HG03439 (cell line): ENCODE data around the gene CTNND2.

Experiments used
- ATAC-seq: cut with Tn5 transposase; IDR thresholded peaks from one replicate; pipeline ENCODE4 v1.9.1; 2021; ENCODE audit warnings: mild to moderate bottlenecking, moderate library complexity; ENCODE audit not compliant: unreplicated experiment

CTNND2 gene

DNA sequence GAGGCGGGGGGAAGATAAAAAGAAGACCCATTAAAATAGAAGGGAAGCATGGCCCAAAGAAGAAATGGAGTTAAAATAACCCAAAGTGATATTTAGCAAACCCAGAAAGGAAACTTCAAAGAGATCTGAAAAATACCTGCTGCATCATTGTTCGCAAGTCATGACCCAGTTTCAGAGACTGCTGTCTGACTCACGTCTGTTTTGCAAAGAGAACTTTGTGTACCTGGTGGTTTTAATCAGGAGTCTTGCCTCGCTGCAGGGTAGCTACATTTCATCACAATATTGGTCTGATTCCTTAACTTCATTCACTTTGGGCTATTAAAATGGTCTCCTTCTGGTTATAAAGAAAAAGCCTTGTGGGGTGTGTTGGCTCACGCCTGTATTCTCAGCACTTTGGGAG is 682.1 kb downstream of the CTNND2 start:
- ATAC-seq, result no peak

DNA sequence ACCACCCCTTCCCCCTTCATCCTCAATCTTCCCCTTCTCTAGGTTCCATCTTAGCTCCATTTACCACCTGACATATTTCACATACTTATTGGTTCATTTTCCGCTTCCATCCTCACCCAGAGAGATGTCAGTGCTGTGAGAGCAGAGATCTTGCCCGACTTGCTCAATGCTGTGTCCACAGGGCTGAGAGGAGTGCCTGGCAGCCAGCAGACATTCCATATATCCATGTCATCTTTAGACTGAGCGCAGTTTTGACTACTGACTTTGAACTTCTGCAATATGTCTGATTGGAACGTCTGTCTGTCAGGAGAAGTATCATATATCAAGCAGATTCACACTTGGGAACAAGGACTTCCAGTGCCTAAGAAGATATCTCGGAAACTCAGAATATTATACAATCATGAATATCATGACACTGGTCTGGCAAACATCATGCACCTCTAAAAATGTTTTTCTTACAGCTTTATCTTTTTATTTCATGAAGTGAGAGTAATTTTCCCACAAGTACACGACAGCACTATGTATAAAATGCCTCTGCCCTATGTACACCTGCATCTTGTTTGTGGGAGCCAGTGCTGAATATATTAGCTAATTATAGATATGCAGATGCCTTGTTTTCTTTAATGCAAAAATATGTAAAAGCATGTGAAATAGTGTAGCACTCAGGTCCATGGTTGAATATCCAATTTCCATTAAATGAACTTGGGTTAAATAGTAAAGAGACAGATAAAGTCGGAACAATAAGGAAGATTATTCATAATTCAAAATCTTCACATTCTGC is 689.2 kb downstream of the CTNND2 start:
- ATAC-seq, result no peak

DNA sequence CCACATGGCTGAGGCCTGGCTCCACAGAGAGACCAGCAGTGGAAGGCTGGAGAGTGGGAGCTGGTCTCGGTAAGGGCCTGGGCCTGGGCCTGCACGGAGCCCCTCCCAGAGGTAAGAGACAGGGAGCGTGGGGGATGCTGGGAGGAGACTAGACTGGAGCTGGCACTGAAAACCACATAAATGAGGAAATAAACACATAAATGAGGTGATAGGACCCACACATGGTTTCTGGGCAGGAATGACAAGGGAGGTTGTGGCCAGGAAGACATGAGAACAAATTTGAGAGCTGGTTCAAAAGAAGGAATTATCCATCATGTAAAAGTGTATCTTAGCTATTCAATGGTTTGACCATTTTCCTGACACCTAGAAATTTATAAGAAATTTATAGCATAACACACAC is 691.5 kb downstream of the CTNND2 start:
- no peak for ATAC-seq

DNA sequence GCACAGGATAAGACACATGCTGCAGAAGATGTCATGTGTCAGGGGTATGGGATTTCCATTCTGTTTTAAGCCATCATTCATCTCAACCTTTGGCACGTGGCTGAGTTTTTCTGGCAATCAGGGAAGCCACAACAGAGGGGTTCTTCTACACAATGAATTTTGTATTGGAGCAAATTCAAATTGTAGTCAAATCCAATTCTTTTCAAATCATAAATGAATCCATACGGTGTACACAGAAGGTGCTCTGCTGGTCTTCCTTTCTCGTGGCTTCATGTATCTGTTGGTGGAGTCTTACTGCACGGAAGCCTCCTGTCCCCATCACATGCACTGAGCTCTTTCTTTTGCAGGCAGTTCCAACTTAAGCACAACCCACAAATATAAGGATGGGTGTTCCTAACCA is 706.5 kb downstream of the CTNND2 start:
- no peak for ATAC-seq

DNA sequence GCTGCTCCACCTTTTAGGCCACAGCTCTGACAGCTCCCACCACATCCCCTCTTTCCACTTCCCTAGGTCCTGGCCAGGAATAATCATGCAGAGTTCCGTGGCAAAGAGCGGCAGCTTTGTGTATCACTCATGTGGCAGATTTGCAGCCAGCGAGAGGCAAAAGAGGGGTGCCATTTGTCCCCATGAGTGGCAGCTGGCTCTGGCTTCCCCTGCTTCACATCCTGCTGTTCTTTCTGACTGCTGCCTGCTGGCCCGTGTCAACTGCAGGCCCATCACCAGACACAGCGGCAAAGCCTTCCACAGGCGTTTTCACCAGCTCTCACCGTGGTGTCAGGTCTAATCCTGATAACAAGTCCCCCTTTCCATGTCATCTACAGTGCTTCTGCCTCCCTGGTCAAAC is 712.6 kb downstream of the CTNND2 start:
- ATAC-seq, result no peak

DNA sequence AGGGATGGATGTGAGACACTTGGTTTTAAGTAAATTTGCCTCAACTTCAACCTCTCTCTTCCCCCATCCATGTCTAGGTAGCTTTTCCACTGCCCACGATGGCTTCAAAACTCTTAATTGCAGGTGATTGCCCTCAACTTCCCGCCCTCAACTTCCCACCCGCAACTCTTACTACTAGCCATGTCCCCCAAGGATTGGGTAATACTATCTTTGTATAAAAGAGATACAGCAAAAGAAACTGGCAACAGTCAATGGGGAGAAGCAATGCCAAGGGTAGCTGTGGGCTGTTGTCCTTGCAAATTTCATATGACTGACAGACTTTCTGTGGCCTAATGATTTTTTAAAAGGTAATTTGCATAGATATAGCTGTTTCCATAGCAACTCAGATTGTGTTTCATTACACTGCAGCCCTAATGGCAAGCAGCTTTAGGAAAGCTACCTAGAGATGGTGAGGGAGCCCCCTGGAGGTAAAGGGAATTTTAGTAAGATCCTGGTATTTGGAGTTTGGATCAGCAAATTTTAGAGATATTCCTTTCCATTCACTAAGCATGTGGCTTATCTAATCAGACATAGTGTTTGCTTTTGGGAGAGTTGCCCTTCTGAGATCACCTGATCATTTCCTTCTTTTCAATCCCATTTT is 721.7 kb downstream of the CTNND2 start:
- no peak for ATAC-seq

DNA sequence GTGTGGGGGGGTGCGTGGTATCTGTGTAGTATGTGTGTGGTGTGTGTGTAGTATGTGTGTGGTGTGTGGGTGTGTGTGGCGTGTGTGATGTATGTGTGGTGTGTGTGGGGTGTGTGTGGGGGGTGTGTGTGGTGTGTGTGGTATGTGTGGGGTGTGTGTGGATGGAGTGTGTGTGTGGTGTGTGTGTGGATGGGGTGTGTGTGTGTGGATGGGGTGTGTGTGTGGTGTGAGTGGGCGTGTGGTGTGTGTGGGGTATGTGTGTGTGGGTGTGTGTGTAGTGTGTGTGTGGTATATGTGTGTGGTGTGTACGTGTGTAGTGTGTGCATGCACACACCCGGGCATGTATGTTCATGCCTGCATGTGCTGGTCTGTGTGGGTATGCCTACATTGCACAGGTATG is 722.3 kb downstream of the CTNND2 start:
- no peak for ATAC-seq

DNA sequence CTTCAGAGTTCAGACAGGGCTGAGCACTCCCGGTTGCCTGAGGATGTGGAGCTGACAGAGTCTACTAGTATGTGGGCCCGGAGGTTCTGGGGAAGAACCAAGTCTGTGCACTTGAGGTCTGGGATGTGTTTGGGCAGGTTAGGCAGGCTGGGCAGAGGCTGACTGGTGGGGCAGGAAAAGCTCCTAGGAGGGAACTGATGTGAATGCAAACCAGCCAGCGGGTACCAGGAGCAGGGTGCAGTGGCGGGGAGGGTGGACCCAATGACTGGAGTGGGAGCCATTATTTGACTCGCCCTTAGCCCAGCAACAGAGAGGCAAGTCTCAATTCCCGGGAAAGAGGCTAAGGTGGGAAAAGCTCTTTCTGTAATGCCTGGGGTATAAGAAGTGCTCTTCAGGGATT is 723.4 kb downstream of the CTNND2 start:
- no peak for ATAC-seq

DNA sequence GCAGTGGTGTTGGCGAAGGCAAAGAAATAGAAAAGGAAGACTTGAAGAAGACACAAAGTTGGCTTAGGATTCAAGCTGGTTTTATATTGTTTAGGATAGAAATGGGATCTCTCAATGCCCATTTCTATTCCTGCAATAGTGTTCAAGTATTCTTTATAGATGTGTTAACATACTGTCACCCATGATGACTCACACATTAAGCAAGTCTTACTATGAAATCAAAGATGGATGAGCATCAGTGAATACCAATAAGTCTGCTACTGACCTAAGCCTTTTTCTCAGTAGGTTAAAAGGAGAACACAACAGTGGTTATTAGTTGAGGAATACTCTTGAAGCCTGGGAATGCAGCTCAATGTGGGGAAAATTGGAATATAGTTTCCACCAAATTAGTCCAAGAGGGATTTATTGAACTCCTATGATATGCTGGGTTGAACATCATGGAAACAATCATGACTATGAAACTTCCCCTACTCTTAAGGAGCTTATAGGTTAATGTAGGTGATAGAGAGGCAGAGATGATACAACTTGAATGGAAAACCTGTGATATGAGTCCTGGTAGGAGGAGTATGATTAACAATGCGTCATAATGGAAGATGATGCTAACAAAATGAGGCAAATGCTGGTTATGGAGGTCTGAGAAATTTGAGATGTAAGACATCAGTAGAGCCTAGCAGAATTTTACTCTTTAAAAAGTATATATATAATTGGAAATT is 726.1 kb downstream of the CTNND2 start:
- ATAC-seq, result no peak

DNA sequence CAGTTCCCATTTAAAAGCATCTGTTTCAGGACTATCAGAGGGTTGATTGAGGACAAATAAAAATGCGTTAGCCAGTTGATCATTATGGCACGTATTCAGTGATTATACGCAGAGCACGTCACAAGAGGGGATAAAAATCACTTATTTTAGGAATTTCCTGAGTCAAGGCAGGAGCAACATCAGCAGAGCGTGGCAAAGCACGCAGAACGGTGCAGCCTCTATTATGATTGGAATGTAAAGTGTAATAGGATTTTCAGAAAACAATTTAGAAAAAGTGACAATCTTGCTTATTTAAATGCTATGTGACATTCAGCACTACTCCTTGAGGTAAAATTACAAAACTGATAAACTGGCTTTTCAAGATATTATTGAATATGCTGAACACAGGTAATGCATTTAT is 729.7 kb downstream of the CTNND2 start:
- ATAC-seq, result no peak

DNA sequence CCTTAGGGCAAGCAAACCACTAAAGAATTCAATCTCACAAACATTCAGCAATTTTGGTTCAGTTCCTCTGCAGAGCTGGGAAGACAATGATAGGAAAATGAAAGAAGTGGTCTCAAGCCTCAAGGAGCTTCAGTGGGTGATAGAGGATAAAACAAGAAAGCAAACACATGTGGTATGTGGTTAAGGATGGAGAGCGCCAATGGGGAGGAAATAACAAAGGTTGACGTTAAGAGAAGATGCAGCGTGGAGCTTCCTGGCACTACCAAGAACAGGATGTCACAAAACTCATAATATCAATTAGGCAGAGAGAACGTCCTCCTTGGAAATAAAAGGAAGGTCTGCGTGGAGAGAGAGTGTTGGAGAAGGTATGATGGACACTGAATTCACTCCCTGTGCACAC is 731.8 kb downstream of the CTNND2 start:
- no peak for ATAC-seq

DNA sequence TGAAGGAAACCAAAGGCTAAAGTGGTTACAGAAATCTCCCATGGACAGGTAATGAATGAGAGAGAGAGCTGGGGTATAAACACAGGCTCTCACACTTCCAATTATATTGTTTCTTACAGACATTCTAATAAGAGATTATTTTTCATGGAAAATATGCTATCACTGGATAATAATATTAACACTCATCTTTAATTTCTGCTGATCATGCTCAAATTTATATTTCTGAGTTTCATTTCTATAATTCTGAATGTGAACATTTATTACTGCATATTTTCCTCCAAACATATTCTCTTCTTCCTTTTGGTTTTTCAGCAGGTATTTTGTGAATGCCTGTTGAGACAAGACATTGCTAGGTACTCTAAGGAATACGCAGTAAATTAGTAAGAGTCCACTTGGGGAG is 733.0 kb downstream of the CTNND2 start:
- no peak for ATAC-seq

DNA sequence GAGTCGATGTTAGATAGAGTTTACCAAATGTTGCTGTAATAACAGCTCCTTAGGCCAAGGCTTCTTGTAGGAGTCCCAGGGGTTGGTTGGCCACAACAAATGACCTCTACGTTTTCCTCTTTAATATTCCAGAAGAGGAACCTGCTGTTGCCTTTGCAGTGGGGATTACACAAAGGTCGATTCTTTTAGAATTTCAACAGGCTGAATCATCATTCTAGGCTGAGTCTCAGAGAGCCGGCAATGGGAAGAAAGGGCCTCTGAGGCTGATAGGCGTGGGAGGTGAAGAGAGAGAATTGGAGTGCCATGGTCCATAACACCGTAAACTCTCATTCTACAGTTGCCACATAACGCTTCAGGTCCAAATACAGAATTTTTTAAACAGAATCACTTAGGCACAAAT is 737.3 kb downstream of the CTNND2 start:
- no peak for ATAC-seq

DNA sequence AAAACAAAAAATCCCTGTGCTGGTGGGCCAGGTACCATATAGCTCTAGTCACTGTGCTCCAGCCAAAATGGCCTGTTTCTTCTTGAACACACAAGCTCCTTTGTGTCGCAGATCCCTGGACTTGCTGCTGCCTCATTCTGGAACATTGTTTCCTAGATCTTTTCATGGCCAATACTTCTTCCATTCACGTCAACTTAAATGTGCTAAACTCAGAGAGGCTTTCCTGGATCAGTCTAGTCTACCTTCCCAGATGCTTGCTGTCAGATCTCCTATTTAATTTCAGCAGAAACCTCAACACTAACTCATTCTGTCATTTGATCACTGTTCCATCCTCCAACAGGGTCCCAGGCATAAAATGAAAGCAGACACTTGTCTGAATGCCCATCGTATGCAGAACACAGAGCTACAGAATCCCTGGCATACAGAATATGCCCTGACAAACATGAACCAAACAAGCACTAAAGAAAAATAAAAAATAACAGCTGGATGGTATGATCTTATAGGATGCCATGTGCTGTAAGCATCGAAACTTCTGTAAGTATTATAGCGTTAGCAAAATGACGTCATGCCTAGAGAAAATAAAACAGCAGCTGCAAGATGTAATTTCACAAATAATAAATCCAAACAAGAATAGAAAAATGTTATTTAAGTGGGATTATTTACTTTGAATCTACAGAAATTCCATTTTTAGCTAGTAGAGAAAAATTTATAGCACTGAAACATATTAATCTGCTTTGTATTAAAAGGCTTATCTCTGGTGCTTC is 739.5 kb downstream of the CTNND2 start:
- no peak for ATAC-seq

DNA sequence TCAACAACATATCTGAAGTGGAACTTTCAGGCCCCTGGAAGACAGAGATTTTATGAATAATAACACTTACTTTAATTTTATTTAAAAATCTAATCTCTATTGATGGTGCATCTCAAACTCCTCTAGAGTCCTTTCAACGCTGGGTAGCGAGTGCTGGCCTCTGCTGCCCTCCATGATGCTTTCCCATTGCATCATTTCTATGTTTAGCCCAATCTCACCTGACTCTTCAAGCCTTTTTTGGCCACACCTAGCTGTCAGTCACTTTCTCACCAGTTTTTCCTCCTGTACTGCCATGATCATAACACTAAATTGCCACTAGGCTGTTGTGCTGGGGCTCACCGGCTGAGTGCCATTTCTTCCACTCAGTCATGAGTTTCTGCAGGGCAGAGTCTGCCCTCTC is 747.1 kb downstream of the CTNND2 start:
- no peak for ATAC-seq

DNA sequence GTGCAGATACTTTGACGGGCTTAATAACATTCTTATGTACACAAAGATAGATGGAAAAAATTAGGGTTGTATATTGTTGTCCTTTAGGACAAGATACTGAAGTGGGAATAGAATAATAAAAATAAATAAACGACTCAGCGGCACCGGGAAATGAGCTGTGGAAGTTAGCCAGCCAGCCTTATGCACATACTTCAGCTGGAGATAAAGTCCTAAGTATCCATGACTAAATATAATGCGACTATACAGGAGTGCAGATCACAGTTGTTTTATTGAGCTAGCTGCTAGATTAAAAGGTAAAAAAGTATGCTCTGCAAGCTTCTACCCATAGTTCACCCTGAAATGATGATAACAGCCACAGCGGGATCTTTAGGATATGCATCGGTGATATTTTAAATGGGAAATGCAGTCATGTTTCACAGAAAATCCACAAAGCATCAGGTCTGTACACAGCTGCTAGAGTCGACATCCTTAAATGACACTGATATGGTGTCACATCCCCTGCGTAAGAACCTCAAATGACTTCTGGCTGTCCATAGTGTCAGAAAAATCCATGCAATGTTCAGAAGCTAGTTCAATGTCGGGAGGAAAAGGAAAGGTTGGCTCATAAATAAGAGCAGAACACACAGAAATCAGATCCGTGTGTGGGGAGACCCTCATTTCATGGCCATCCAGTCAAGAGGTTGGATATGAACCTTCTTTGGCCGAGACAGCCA is 750.4 kb downstream of the CTNND2 start:
- no peak for ATAC-seq

DNA sequence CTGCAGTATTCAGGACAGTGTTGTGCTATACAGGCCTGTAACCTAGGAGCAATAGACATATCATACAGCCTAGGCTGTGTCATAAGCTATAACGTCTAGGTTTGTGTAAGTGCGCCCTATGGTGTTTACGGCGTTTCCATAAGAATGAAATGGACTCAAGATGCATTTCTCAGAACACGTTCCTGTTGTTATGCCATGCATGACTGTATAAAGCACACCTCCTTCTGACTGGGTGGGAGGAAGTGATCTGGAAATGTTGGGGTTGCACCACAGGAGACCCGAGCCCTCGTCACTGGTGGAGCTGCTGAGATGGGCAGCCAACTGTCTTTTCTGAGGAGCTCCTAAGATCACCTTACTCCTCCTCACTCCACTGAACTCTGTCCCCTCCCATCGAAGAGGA is 751.9 kb downstream of the CTNND2 start:
- ATAC-seq, result no peak

DNA sequence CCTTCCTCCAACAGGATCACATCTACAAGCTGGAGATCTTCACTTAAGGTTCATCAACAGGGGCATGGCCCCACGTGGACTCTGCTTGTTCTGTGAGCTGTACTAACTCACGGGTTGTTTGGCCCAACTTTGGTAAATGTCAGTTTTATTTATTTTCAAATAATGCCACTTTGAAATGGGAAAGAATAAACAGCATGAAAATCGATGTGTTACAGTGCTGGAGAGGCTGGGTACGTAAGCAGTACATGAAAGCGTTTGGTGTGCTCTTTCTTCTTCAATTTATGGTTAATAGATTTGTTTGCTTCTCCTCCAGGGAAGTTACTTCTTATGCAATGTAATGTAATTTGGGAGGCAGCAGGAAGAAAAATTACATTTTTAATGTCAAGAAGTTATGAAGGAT is 753.3 kb downstream of the CTNND2 start:
- no peak for ATAC-seq

DNA sequence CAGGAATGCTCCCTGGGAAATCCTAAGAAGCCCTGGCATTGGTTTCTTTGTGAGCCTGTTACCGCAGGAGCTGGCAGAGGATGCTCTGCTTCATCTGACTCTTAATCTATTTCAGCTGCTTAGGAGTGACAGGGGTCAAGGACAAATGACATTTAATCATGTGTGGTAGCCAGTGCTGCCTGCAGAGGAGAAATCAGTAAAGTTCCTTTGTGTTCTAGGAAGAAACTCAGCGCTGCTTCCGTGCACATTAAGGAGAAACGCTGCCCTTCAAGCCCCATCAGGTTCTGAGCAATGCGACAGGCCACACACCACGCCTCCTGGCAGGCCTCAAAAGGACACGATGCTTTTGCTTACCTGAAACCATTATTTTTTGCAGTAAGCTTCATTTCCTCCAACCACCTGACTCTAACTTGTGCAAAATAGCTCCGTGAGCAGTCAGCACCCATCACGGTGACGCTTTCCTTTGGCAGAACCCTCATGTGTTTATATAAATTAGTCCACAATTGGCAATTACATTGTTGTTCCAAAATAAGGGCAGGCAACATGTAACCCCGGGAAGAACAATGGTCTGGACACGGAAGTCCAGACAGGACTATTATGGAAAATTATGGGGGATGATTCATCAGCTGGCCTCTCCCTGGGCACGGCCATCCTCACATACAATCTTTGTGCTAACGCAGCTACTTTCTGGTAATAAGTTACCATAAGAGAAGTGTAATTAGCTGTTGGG is 755.3 kb downstream of the CTNND2 start:
- ATAC-seq, result no peak

DNA sequence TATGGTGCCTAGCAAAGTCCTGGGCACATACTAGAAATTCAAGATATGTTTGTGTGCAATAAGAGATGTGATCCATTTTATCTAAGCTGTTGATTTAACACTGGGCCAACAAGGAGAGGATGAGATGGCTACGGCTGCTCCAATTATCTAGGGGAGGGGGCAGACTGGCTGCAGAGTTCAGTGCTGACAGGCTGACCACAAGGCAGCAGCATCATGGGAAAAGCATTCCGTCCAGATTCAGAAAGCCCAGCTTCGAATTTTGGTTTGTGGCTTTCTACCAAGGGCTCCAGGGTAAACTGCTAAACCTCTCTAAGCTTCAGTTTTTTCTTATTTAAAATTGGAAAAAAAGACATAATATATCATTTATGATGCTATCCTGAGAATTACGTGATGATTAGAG is 758.1 kb downstream of the CTNND2 start:
- ATAC-seq, result no peak
